Measurements from ENCODE around the gene CHIA. TPM values are rescaled to one million over a fixed set of nuclear protein-coding genes. Genes with fewer than 3 reads are reported as not detected.
A peak's percentile ranks its signal among the peaks of the same experiment; 100 is the strongest.

Gene CHIA
- total RNA-seq, 1 donor from 2014 or later, result 6.3 TPM

DNA sequence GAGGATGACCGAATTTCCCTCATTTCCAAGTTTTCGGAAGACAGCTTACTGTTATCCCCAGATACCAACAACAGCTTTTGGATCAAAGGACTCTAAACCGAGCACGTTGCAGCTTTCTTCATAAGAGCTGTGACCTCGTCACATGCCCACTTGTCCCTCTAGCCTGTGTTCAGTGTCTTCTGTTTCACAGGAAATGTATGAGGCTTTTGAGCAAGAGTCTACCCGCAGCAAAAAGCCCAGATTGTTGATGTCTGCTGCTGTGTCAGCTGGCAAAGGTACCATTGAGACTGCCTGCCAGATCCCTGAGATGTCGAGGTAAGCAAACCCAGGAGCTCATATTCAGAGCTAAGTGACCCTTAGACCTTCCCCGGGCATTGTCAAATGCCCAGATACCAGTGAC, 39.1 kb upstream of the CHIA start:
- ATAC-seq (no peak), DNase-seq (no peak)
- Histone ChIP-seq H3K9me3 (no peaks in the 10 kb centered on the region), H3K27me3 (no peaks in the 10 kb centered on the region), H3K27ac (no peak overlapping the region), H3K36me3 (no peaks in the 10 kb centered on the region), H3K4me1 (no peaks in the 10 kb centered on the region), H3K4me3 (no peak overlapping the region)
- TF ChIP-seq, protein P1, sequence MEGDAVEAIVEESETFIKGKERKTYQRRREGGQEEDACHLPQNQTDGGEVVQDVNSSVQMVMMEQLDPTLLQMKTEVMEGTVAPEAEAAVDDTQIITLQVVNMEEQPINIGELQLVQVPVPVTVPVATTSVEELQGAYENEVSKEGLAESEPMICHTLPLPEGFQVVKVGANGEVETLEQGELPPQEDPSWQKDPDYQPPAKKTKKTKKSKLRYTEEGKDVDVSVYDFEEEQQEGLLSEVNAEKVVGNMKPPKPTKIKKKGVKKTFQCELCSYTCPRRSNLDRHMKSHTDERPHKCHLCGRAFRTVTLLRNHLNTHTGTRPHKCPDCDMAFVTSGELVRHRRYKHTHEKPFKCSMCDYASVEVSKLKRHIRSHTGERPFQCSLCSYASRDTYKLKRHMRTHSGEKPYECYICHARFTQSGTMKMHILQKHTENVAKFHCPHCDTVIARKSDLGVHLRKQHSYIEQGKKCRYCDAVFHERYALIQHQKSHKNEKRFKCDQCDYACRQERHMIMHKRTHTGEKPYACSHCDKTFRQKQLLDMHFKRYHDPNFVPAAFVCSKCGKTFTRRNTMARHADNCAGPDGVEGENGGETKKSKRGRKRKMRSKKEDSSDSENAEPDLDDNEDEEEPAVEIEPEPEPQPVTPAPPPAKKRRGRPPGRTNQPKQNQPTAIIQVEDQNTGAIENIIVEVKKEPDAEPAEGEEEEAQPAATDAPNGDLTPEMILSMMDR (IDR thresholded peaks at IDR 0.05), result no peak
- intact Hi-C loops (cut with DNase I), result no loop called here

DNA sequence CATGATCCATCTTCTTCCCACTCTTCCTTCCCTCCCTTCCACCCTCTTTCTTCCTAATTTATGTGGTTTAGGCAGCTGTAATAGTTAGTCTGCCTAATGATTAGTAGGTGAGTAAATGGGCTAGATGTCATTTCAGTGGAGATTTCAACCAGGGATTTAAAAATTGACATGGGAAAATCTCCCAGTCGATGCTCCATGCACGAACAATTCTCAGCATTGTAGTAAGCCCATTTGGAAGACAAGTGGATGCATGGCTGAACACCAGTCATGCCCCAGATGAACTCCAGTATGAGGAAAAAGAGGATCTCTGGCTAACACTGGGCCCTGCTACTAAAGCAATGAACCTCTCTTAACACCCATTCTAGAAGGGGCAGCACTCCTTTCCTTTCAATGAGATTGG, 37.9 kb upstream of the CHIA start:
- no peaks in the 10 kb centered on the region for H3K4me1 ChIP-seq
- H3K27ac ChIP-seq, result no peak overlapping the region
- H3K4me3 ChIP-seq, result no peak overlapping the region
- H3K27me3 ChIP-seq, result no peaks in the 10 kb centered on the region
- TF ChIP-seq, protein P1 (IDR thresholded peaks at IDR 0.05), result no peak
- intact Hi-C loops (cut with DNase I), result no loop called here
- ATAC-seq (no peak), DNase-seq (no peak)
- H3K36me3 ChIP-seq, result no peaks in the 10 kb centered on the region
- H3K9me3 ChIP-seq, result no peaks in the 10 kb centered on the region

DNA sequence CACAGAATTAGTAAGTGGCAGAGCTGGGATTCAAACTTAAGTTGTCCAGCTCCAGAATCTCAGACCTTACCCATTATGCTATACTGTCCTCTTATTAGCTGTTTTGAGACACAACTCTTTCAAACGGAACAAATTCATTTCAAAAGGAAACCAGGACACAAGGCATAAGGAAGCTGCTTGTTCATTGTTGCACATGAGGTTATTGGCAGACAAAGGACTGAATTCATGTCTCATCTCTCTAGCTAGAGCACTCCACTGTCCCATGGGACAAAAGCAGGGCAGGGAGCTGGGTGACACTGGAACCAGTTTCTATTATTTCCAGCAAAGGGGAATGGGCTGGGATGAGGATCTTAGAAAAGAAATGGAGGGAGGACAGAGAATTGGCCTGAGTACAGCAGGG, 36.8 kb upstream of the CHIA start:
- intact Hi-C loops (cut with DNase I), result no loop called here
- Histone ChIP-seq H3K9me3 (no peaks in the 10 kb centered on the region), H3K27ac (no peak overlapping the region), H3K4me3 (no peak overlapping the region), H3K4me1 (no peaks in the 10 kb centered on the region), H3K27me3 (no peaks in the 10 kb centered on the region), H3K36me3 (no peaks in the 10 kb centered on the region)
- DNase-seq (no peak), ATAC-seq (no peak)
- TF ChIP-seq, protein P1 (IDR thresholded peaks at IDR 0.05), result no peak

DNA sequence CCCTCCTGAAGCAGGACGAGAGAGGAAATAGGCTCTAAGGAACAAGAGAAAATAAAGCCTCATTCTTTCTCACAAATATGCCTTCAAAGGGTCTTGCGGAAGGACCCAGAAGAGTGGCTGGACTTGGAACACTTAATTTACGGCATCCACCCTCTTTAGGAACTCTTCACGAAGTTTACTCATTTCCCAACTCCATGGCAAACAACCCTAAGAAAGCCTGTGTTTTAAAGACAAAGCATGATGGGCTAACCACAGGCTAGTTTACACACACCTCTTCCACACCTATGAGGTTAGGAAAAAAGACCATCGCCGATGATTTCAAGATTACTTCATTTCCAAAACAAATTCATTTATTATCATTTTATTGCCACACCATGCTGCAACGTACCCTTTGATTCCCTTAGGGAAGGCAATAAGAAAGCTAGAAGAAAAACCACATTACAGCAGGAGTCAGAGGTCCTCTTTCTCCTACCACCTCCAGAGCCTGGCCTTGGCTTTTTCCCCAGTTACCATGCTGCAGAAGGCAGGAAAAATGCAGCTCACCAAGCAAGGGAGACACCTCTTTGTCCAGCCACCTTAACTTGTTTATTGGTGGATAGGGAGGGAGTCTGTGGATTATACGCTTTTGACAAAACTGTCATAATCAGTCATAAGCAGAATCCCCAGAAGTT, 33.5 kb upstream of the CHIA start:
- intact Hi-C loops (cut with DNase I), result no loop called here
- no peaks in the 10 kb centered on the region for H3K9me3 ChIP-seq
- H3K4me3 ChIP-seq, result no peak overlapping the region
- no peaks in the 10 kb centered on the region for H3K36me3 ChIP-seq
- no peak overlapping the region for H3K27ac ChIP-seq
- DNase-seq (no peak), ATAC-seq (peak; percentile 76)
- no peaks in the 10 kb centered on the region for H3K27me3 ChIP-seq
- no peaks in the 10 kb centered on the region for H3K4me1 ChIP-seq
- TF ChIP-seq, protein P1 (IDR thresholded peaks at IDR 0.05), result no peak

DNA sequence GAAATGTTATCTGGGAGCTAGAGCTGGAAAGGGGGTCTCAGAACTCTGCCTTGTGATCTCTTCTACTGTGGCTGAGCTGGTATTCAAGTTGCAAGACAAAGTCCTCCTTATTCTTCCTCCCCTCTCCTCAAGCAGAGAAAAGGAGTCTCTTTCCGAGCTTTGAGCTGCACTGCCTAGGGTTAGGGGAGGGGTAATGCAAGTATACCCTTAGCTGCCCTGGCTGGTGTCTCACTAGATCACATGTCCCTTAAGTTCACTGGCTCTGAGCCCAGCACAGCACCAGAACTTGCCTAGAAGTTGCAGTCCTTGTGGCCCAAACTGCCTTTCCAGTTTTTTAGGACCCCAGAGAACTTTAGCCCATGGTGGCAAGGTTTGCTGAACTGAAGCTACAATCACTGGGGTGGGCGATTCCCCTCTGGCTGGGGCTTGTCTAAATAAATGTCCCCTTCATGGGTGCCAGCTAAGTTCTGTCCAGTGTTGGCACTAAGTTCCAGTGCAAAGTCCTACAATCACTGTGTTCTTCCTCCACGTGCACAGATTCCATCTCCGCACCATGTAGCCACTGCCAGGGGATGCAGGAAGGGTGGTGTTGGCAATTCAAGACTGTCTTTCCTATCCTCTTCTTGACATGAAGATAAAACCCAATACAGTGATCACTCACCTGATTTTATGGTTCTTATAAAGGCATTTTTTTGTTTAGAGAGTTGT, 22.7 kb upstream of the CHIA start:
- H3K27ac ChIP-seq, result no peak overlapping the region
- no peak overlapping the region for H3K4me3 ChIP-seq
- no peaks in the 10 kb centered on the region for H3K4me1 ChIP-seq
- intact Hi-C loops (cut with DNase I), result no loop called here
- peaks cover 14% of the 10 kb centered on the region for H3K27me3 ChIP-seq
- ATAC-seq, result no peak
- no peaks in the 10 kb centered on the region for H3K9me3 ChIP-seq
- DNase-seq, result no peak
- H3K36me3 ChIP-seq, result no peaks in the 10 kb centered on the region
- TF ChIP-seq, protein P1 (IDR thresholded peaks at IDR 0.05), result no peak
